Suprapubic skin (tissue), 4 donors: Measurements from ENCODE around the gene C10orf105.

Experiments
- EP300 ChIP-seq: sonication (generic); formaldehyde crosslinking; IDR thresholded peaks from one replicate; pipeline ENCODE4 v1.6.1; 2017; ENCODE audit warnings: antibody characterized with exemption
- POLR2A ChIP-seq, 2 donors: fragments of 450-650 bp; IDR thresholded peaks; one replicate each; pipeline ENCODE4 v1.6.1; 2017; ENCODE audit warnings: antibody characterized with exemption in 2 of 2, mild to moderate bottlenecking in 2 of 2, moderate library complexity in 2 of 2
- POLR2AphosphoS5 ChIP-seq, 3 donors: sonication (generic); formaldehyde crosslinking; IDR thresholded peaks; one replicate each; pipeline ENCODE4 v1.6.1; 2017; ENCODE audit warnings: antibody characterized with exemption in 3 of 3
- TF ChIP-seq, protein P1 (sequence below), 2 donors: fragments of 200-600 bp in 1 of 2; fragments of 450-650 bp in 1 of 2; sonication (generic) in 1 of 2; IDR thresholded peaks; one replicate each; pipeline ENCODE4 v1.5.1; 2016 to 2019; ENCODE audit warnings: antibody characterized with exemption in 2 of 2, mild to moderate bottlenecking in 1 of 2, moderate library complexity in 1 of 2

DNA sequence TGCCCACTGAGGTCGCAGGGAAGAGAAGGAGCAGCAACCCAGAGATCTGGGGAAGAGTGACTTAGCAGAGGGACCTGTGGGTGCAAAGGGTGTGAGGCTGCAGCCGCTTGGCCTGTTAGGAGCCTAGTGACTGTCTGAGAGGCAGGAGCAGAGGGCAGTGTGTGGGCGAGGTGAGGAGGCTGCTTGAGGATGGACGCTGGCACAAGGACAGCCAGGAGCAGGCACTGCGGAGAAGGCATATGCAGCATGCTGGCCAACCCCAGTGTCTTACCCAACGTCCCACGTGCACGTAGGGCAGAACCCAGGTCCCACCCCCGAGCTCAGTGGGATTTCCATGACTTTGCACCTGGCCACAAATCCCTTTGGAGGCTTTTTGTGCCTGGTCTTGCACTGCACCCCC is 54.1 kb downstream of the C10orf105 start:
- TF ChIP-seq, protein P1, sequence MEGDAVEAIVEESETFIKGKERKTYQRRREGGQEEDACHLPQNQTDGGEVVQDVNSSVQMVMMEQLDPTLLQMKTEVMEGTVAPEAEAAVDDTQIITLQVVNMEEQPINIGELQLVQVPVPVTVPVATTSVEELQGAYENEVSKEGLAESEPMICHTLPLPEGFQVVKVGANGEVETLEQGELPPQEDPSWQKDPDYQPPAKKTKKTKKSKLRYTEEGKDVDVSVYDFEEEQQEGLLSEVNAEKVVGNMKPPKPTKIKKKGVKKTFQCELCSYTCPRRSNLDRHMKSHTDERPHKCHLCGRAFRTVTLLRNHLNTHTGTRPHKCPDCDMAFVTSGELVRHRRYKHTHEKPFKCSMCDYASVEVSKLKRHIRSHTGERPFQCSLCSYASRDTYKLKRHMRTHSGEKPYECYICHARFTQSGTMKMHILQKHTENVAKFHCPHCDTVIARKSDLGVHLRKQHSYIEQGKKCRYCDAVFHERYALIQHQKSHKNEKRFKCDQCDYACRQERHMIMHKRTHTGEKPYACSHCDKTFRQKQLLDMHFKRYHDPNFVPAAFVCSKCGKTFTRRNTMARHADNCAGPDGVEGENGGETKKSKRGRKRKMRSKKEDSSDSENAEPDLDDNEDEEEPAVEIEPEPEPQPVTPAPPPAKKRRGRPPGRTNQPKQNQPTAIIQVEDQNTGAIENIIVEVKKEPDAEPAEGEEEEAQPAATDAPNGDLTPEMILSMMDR (IDR thresholded peaks at IDR 0.05), result no peak
- TF ChIP-seq POLR2A (IDR thresholded peaks at IDR 0.05), result no peak
- TF ChIP-seq POLR2AphosphoS5 (IDR thresholded peaks at IDR 0.05), result no peak
- TF ChIP-seq EP300, result no peak
